Endothelial cell of umbilical vein (primary cell): ENCODE results near the gene HECA. TPM values are rescaled to one million over a fixed set of nuclear protein-coding genes. Genes with fewer than 3 reads are reported as not detected.

Experiments
- BruUV-seq: library from RNA; stranded (reverse); fragments of 400-500 nt; replicated peaks from 2 replicates; lab custom pipeline; 2021; lab: Mats Ljungman, UMichigan
- CTCF ChIA-PET: fragments of 300-600, 350-600 bp; sonication (Branson Sonifier 250); formaldehyde crosslinking; loops from one replicate; lab custom pipeline; 2021; ENCODE audit warnings: antibody characterized with exemption, inconsistent platforms; lab: Charles Lee
- POLR2A ChIA-PET: fragments of 300-600, 350-600 bp; sonication (Branson Sonifier 250); formaldehyde crosslinking; loops from one replicate; lab custom pipeline; 2021; ENCODE audit warnings: antibody characterized with exemption, inconsistent platforms; lab: Charles Lee
- DNase-seq: peaks from one replicate; pipeline ENCODE4 v3.0.0-alpha.2; 2011; ENCODE audit warnings: low read depth, low spot score
- FAIRE-seq: peaks from 2 replicates; lab custom pipeline; 2011; peaks lifted over from hg19 to GRCh38; lab: Jason Lieb, UNC
- H2AFZ ChIP-seq: 2 replicates; pipeline ENCODE4 v1.6.0; 2012; ENCODE audit warnings: low read depth, low read length, control low read depth, inconsistent platforms
- H3K27ac ChIP-seq: 2 replicates; pipeline ENCODE4 v1.5.1; 2011; ENCODE audit warnings: low read depth, mild to moderate bottlenecking, control low read depth, low read length, moderate library complexity; ENCODE audit not compliant: insufficient read depth
- H3K27me3 ChIP-seq, 2 experiments: 2 replicates each; pipeline versions ENCODE4 v1.6.0 to v1.6.1; 2011; ENCODE audit warnings: low read length in 2 of 2, mixed read lengths in 1 of 2; ENCODE audit not compliant: control insufficient read depth in 2 of 2, insufficient read depth in 2 of 2
- H3K36me3 ChIP-seq, 2 experiments: 2 replicates in 1 of 2; 3 replicates in 1 of 2; pipeline ENCODE4 v1.5.1; 2011; ENCODE audit warnings: low read length in 2 of 2, mild to moderate bottlenecking in 1 of 2, moderate library complexity in 1 of 2; ENCODE audit not compliant: control insufficient read depth in 2 of 2, insufficient read depth in 2 of 2; ENCODE audit errors: extremely low read depth in 1 of 2
- H3K4me1 ChIP-seq: 3 replicates; pipeline ENCODE4 v1.5.1; 2011; ENCODE audit warnings: mild to moderate bottlenecking, low read length; ENCODE audit not compliant: control insufficient read depth, insufficient read depth; ENCODE audit errors: extremely low read depth
- H3K4me2 ChIP-seq: 2 replicates; pipeline ENCODE4 v1.6.1; 2011; ENCODE audit warnings: low read length, control low read depth, mixed read lengths; ENCODE audit not compliant: insufficient read depth
- H3K4me3 ChIP-seq, 3 experiments: fragments of 200-600 bp in 1 of 3; sonication (generic), shearing (Covaris generic) in 1 of 3; replicated peaks in 1 of 3; 2 replicates each; pipeline ENCODE4 v1.5.1; 2011 to 2016; ENCODE audit warnings: control low read depth in 3 of 3, low read length in 3 of 3, mild to moderate bottlenecking in 2 of 3, inconsistent platforms in 1 of 3, low read depth in 1 of 3, moderate library complexity in 1 of 3; ENCODE audit not compliant: insufficient read depth in 1 of 3
- H3K79me2 ChIP-seq: 2 replicates; pipeline ENCODE4 v1.6.0; 2012; ENCODE audit warnings: low read length, inconsistent platforms; ENCODE audit not compliant: control insufficient read depth, insufficient read depth
- H3K9ac ChIP-seq: replicated peaks from 2 replicates; pipeline ENCODE3; 2011; ENCODE audit warnings: low read length, control low read depth; ENCODE audit not compliant: insufficient read depth; ENCODE audit errors: extremely low read depth
- H3K9me1 ChIP-seq: replicated peaks from 3 replicates; pipeline ENCODE4 v1.6.0; 2011; ENCODE audit warnings: mild to moderate bottlenecking, low read length; ENCODE audit not compliant: control insufficient read depth, insufficient read depth; ENCODE audit errors: extremely low read depth
- H3K9me3 ChIP-seq: replicated peaks from 2 replicates; pipeline ENCODE4 v1.5.1; 2012; ENCODE audit warnings: low read length, inconsistent platforms; ENCODE audit not compliant: control insufficient read depth, insufficient read depth
- H4K20me1 ChIP-seq: replicated peaks from 2 replicates; pipeline ENCODE3; 2011; ENCODE audit warnings: mild to moderate bottlenecking, low read length; ENCODE audit not compliant: control insufficient read depth, insufficient read depth; ENCODE audit errors: extremely low read depth
- CTCF ChIP-seq, 2 donors: IDR thresholded peaks; 1 replicate in 1 of 2; 2 replicates in 1 of 2; pipeline ENCODE4 v1.5.1; 2011; ENCODE audit warnings: low read length in 2 of 2, mild to moderate bottlenecking in 2 of 2, moderate library complexity in 2 of 2, control low read depth in 1 of 2, inconsistent platforms in 1 of 2, low read depth in 1 of 2; ENCODE audit not compliant: insufficient read depth in 1 of 2; ENCODE audit errors: extremely low read depth in 1 of 2
- EZH2 ChIP-seq: IDR thresholded peaks from 2 replicates; pipeline ENCODE4 v1.6.1; 2012; ENCODE audit warnings: borderline replicate concordance, low read depth, mild to moderate bottlenecking, moderate library complexity, low read length, inconsistent platforms; ENCODE audit not compliant: severe bottlenecking
- FOS ChIP-seq: IDR thresholded peaks from 2 replicates; pipeline ENCODE4 v1.6.1; 2011; ENCODE audit warnings: mild to moderate bottlenecking, low read length, moderate library complexity, borderline replicate concordance; ENCODE audit not compliant: insufficient read depth
- GATA2 ChIP-seq: IDR thresholded peaks from 2 replicates; pipeline ENCODE4 v1.7.0; 2011; ENCODE audit warnings: low read depth, mild to moderate bottlenecking, moderate library complexity, mixed read lengths, low read length; ENCODE audit not compliant: insufficient read length, insufficient read depth
- JUN ChIP-seq: IDR thresholded peaks from 2 replicates; pipeline ENCODE4 v1.6.1; 2011; ENCODE audit warnings: borderline replicate concordance, low read depth; ENCODE audit not compliant: insufficient read length, insufficient read depth
- MAX ChIP-seq: IDR thresholded peaks from 2 replicates; pipeline ENCODE4 v1.6.1; 2011; ENCODE audit not compliant: insufficient read depth, insufficient read length
- MYC ChIP-seq: IDR thresholded peaks from one replicate; pipeline ENCODE4 v1.6.1; 2011; ENCODE audit warnings: mild to moderate bottlenecking, low read depth, low read length
- POLR2A ChIP-seq: IDR thresholded peaks from 2 replicates; pipeline ENCODE4 v1.6.1; 2012; ENCODE audit warnings: low read depth, mild to moderate bottlenecking, control low read depth, low read length
- POLR2AphosphoS5 ChIP-seq: IDR thresholded peaks from 2 replicates; pipeline ENCODE4 v1.6.1; 2012; ENCODE audit warnings: low read depth, mild to moderate bottlenecking, control low read depth, low read length, moderate library complexity; ENCODE audit not compliant: insufficient read depth
- dilution Hi-C: fragments of 300-500 bp; cut with MboI; formaldehyde crosslinking; loops from one replicate; pipeline ENCODE4 v1.15.0; 2019; ENCODE audit warnings: low sequenced_read_pairs; ENCODE audit not compliant: extremely low pct_ligation_motif_present
- intact Hi-C: fragments of 100-400 bp; cut with micrococcal nuclease; formaldehyde crosslinking; loops from one replicate; pipeline ENCODE4 v1.10.0; 2022
- polyA plus RNA-seq, 4 experiments: library from polyadenylated mRNA; depleted of rRNA in 3 of 4; stranded (reverse) in 3 of 4; unstranded in 1 of 4; fragments of >200 nt; gene quantifications; 2 replicates each; pipeline versions ENCODE4 v1.2.1 to v1.2.3, GENCODE V29; 2011 to 2012; ENCODE audit warnings: missing spikeins in 1 of 4
- total RNA-seq: library from RNA; stranded (reverse); gene quantifications from 2 replicates; pipeline ENCODE4 v1.2.3, GENCODE V29; 2021

The HECA gene
- total and polyA plus RNA-seq, 2 donors (not counting 3 experiments of a cell fraction or from before 2014, with no cell fraction given) = 5.8 to 16.7 TPM

- Histone ChIP-seq H3K27me3 (no peaks in the 10 kb centered on the region), H3K27ac (no peak overlapping the region), H3K9me1 (no peaks in the 10 kb centered on the region), H3K4me3 (no peak overlapping the region), H2AFZ (no peak overlapping the region), H3K4me2 (no peak overlapping the region), H4K20me1 (no peaks in the 10 kb centered on the region), H3K79me2 (peaks cover 3% of the 10 kb centered on the region), H3K9ac (no peak overlapping the region), H3K9me3 (no peaks in the 10 kb centered on the region), H3K4me1 (no peaks in the 10 kb centered on the region), H3K36me3 (peaks cover 0 to 5% of the 10 kb centered on the region in 2 experiments)
- TF ChIP-seq CTCF (IDR thresholded peaks at IDR 0.05; ENCODE audit: extremely low read depth in 1 of 2, insufficient read depth in 1 of 2, low read depth in 1 of 2, low read length in 2 of 2) (no peak), POLR2AphosphoS5 (no peak), FOS (no peak)
- BruUV-seq = TSS peak; percentile 14
- CTCF ChIA-PET = interaction anchor here (1.3 kb wide), 2 partner anchors 11 to 12 kb away, joined by 3 to 4 read pairs; no protein-coding TSS in a partner anchor
- dilution Hi-C loops (no loop called here), intact Hi-C loops (no loop called here)
- POLR2A ChIA-PET = no interaction called here
- FAIRE-seq (no peak), DNase-seq (no peak)
Observed at GRCh38 chr6:139166238-139166955, 31.5 kb downstream of the HECA start.

GRCh38 chr6:139166956-139167313 lies 32.1 kb downstream of the HECA start:
- DNase-seq (no peak), FAIRE-seq (no peak)
- no peaks in the 10 kb centered on the region for H3K9me1 ChIP-seq
- H3K4me1 ChIP-seq = no peaks in the 10 kb centered on the region
- no peaks in the 10 kb centered on the region for H4K20me1 ChIP-seq
- no peak overlapping the region for H3K9ac ChIP-seq
- no peak overlapping the region for H3K4me2 ChIP-seq
- H2AFZ ChIP-seq = no peak overlapping the region
- H3K27ac ChIP-seq = no peak overlapping the region
- H3K36me3 ChIP-seq = peaks cover 0 to 5% of the 10 kb centered on the region in 2 experiments
- BruUV-seq = no TSS peak
- CTCF ChIA-PET = no interaction called here
- intact Hi-C loops (no loop called here), dilution Hi-C loops (no loop called here)
- peaks cover 3% of the 10 kb centered on the region for H3K79me2 ChIP-seq
- H3K4me3 ChIP-seq = no peak overlapping the region
- POLR2A ChIA-PET = no interaction called here
- no peaks in the 10 kb centered on the region for H3K9me3 ChIP-seq
- H3K27me3 ChIP-seq = no peaks in the 10 kb centered on the region
- TF ChIP-seq CTCF (IDR thresholded peaks at IDR 0.05; ENCODE audit: extremely low read depth in 1 of 2, insufficient read depth in 1 of 2, low read depth in 1 of 2, low read length in 2 of 2) = no peak
- TF ChIP-seq FOS = no peak
- no peak for TF ChIP-seq GATA2
- no peak for TF ChIP-seq EZH2
- TF ChIP-seq POLR2A = no peak
- TF ChIP-seq JUN = no peak
- no peak for TF ChIP-seq MYC
- no peak for TF ChIP-seq POLR2AphosphoS5
- no peak for TF ChIP-seq MAX
